Measurements from ENCODE around the gene RPS5. TPM values are rescaled to one million over a fixed set of nuclear protein-coding genes. Genes with fewer than 3 reads are reported as not detected.

Gene RPS5
- total RNA-seq, 1 donor: 1,453 TPM

- peak within 1 kb of the TSS; percentile 85 for H3K4me3 ChIP-seq (ENCODE audit: low read depth, low read length)
- no peak for TF ChIP-seq CTCF (IDR thresholded peaks at IDR 0.05; ENCODE audit: insufficient read depth, low read length)
- DNase-seq (ENCODE audit: low read depth): peak; percentile 100
Observed at GRCh38 chr19:58380662-58381459, 6.2 kb upstream of the RPS5 start, which contains the start of gene ZNF837. Gene ZNF837 (minus strand): TSS chr19:58381030. CDS start chr19:58369332, 11,698 bp downstream.

GRCh38 chr19:58381460-58382212 lies 5.4 kb upstream of the RPS5 start:
- no peak for DNase-seq (ENCODE audit: low read depth)
- peak overlapping the region; percentile 85 for H3K4me3 ChIP-seq (ENCODE audit: low read depth, low read length)
- TF ChIP-seq CTCF (IDR thresholded peaks at IDR 0.05; ENCODE audit: insufficient read depth, low read length): no peak

GRCh38 chr19:58382997-58383603 lies 4.0 kb upstream of the RPS5 start:
- TF ChIP-seq CTCF (IDR thresholded peaks at IDR 0.05; ENCODE audit: insufficient read depth, low read length): no peak
- no peak overlapping the region for H3K4me3 ChIP-seq (ENCODE audit: low read depth, low read length)
- DNase-seq (ENCODE audit: low read depth): no peak

GRCh38 chr19:58385313-58385890 lies 1.7 kb upstream of the RPS5 start:
- peak overlapping the region; percentile 96 for H3K4me3 ChIP-seq (ENCODE audit: low read depth, low read length)
- no peak for TF ChIP-seq CTCF (IDR thresholded peaks at IDR 0.05; ENCODE audit: insufficient read depth, low read length)

GRCh38 chr19:58385891-58386575 lies 1.0 kb upstream of the RPS5 start:
- DNase-seq (ENCODE audit: low read depth): no peak
- peak overlapping the region; percentile 96 for H3K4me3 ChIP-seq (ENCODE audit: low read depth, low read length)
- no peak for TF ChIP-seq CTCF (IDR thresholded peaks at IDR 0.05; ENCODE audit: insufficient read depth, low read length)

More at GRCh38 chr19:58385313-58385890, 1.7 kb upstream of the RPS5 start:
- DNase-seq (ENCODE audit: low read depth): no peak

Measured in fibroblast of the aortic adventitia (primary cell).